ENCODE measurements around the gene NEDD9.

NEDD9 gene

DNA sequence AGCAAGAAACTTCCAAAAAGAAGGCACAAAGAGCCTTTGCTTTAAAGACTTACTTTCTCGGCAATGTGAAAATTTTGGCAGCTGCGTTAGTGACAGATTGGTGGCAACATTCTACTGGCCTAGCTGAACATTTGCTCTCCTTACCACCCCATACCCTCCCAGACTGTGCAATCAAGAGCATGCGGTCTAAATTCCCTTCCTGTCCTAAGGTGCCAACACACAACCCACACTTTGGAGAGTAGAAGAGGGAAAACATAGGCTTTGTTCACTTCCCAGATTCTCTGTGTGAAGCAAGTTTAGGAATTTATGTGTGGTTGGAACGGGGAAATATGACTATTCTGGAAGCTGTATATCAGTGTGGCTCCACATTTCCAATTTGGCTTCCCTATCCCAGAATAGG is 29.8 kb upstream of the NEDD9 start:
- Histone ChIP-seq H3K4me3 (ENCODE audit: low read length, poor library complexity, severe bottlenecking) (no peak overlapping the region), H3K9me2 (replicated peaks; ENCODE audit: low read depth, low read length) (no peaks in the 10 kb centered on the region), H2AFZ (ENCODE audit: low read length) (no peak overlapping the region)

DNA sequence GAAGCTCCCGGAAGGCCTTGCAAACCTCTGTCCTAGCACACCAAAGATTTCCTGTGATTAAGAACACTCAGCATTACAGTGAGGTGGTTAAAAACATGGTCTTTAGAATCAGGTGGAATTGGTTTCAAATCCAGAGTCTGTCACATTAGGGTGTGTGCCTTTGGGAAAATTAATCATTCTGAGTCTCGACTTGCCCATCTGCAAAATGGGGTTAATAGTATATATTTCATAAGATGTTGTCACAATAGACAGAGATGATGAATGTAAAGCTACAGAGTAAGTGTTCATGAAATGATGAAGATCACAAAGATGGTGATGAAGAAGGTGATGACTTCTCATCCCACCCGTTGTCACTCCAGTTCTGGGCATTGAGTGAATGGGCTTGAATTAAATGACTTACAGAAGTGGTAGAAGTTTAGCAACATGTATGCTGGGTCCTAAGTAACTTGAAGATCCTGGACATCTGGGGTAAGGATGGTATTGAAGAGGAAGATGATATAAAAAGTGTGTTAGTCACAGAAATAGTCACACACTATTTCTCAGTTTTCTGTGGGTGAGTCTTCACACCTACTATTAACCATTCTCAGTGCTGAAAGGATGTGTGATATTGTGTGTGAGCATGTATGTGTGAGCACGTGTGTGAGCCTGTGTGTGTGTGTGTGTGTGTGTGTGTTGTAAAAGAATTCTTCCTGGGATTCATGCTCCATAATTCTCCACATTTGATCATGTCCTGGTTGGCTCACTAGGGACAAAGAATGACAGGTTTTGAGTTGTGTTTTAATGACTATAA is 28.0 kb upstream of the NEDD9 start:
- H4K20me1 ChIP-seq (ENCODE audit: insufficient read depth, low read length, poor library complexity, severe bottlenecking) = no peaks in the 10 kb centered on the region

More for the DNA sequence above, 29.8 kb upstream of the NEDD9 start:
- Histone ChIP-seq H3K79me2 (ENCODE audit: insufficient read depth, low read length) (no peaks in the 10 kb centered on the region), H3K9ac (ENCODE audit: low read depth, low read length, poor library complexity, severe bottlenecking) (no peak overlapping the region), H3K36me3 (ENCODE audit: insufficient read depth, low read length) (no peaks in the 10 kb centered on the region), H3K4me1 (ENCODE audit: insufficient read depth, low read length, poor library complexity, severe bottlenecking) (peaks cover 22% of the 10 kb centered on the region), H3F3A (ENCODE audit: low read depth) (no peaks in the 10 kb centered on the region), H4K20me1 (ENCODE audit: insufficient read depth, low read length, poor library complexity, severe bottlenecking) (no peaks in the 10 kb centered on the region), H3K4me2 (ENCODE audit: low read depth, low read length, poor library complexity, severe bottlenecking) (no peak overlapping the region), H3K27me3 (ENCODE audit: insufficient read depth, low read length, poor library complexity, severe bottlenecking) (no peaks in the 10 kb centered on the region), H3K9me3 (ENCODE audit: insufficient read depth, low read depth, low read length) (no peaks in the 10 kb centered on the region)
- TF ChIP-seq, protein P1, sequence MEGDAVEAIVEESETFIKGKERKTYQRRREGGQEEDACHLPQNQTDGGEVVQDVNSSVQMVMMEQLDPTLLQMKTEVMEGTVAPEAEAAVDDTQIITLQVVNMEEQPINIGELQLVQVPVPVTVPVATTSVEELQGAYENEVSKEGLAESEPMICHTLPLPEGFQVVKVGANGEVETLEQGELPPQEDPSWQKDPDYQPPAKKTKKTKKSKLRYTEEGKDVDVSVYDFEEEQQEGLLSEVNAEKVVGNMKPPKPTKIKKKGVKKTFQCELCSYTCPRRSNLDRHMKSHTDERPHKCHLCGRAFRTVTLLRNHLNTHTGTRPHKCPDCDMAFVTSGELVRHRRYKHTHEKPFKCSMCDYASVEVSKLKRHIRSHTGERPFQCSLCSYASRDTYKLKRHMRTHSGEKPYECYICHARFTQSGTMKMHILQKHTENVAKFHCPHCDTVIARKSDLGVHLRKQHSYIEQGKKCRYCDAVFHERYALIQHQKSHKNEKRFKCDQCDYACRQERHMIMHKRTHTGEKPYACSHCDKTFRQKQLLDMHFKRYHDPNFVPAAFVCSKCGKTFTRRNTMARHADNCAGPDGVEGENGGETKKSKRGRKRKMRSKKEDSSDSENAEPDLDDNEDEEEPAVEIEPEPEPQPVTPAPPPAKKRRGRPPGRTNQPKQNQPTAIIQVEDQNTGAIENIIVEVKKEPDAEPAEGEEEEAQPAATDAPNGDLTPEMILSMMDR (conservative IDR thresholded peaks at IDR 0.05; ENCODE audit: low read length) = no peak
- TF ChIP-seq EZH2phosphoT487 (IDR thresholded peaks at IDR 0.05; ENCODE audit: borderline replicate concordance) = no peak

DNA sequence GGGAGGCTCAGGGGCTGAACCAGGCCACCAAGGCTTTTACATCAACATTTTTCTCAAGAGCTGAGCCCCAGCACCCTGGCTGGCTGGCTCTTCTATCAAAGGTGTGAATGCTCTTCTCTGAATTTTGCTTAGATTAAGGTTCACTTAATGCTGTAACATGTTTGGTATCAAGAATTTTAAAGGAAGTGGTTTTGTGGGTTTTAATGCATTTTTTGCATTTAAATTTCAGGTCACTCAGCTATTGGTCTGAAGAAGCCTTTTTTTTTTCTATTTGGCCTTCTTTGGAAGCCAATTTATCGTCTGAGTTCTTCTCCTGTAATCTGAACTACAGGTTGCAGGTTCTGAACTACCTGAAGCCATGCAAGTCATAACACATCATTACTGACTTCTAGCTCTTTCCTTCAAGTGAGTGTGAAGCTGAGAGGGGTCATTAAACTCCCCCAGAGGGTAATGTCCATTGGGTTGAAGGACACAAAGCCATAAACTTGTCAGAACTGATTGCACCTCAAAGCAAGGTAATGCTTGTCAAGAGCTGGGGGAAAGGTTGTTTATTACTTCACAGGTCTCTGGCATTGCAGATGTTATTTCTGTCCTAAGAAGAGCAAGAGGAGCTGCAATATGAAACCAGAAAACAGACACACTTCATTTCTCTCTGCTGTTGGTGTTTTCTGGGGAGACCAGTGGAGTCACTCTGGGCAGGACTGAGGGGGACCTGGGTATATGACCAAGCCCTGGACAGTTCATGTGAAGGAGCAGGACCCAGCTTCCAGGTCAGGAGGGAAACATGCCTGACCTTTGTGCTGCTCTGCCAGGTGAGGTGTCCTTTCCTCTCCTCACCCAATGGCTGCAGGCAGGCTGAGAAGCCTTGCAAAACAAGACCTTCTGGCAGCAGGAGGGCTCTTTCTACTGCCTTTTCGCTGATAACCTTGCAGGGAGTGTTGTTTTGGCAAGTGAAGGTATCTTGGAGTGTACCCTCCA is 26.1 kb upstream of the NEDD9 start:
- H3K4me1 ChIP-seq (ENCODE audit: insufficient read depth, low read length, poor library complexity, severe bottlenecking) = peaks cover 24% of the 10 kb centered on the region
- H3F3A ChIP-seq (ENCODE audit: low read depth) = no peaks in the 10 kb centered on the region
- H3K36me3 ChIP-seq (ENCODE audit: insufficient read depth, low read length) = no peaks in the 10 kb centered on the region
- TF ChIP-seq, protein P1 (conservative IDR thresholded peaks at IDR 0.05; ENCODE audit: low read length) = no peak
- no peak for TF ChIP-seq EZH2phosphoT487 (IDR thresholded peaks at IDR 0.05; ENCODE audit: borderline replicate concordance)
- no peaks in the 10 kb centered on the region for H3K79me2 ChIP-seq (ENCODE audit: insufficient read depth, low read length)
- H3K9me2 ChIP-seq (replicated peaks; ENCODE audit: low read depth, low read length) = no peaks in the 10 kb centered on the region
- peak overlapping the region; percentile 29; the same call in 1 of the 2 replicates for H2AFZ ChIP-seq (ENCODE audit: low read length)
- no peaks in the 10 kb centered on the region for H4K20me1 ChIP-seq (ENCODE audit: insufficient read depth, low read length, poor library complexity, severe bottlenecking)
- H3K4me3 ChIP-seq (ENCODE audit: low read length, poor library complexity, severe bottlenecking) = peak overlapping the region; percentile 14
- H3K4me2 ChIP-seq (ENCODE audit: low read depth, low read length, poor library complexity, severe bottlenecking) = peak overlapping the region; percentile 24
- H3K9me3 ChIP-seq (ENCODE audit: insufficient read depth, low read depth, low read length) = no peaks in the 10 kb centered on the region
- no peaks in the 10 kb centered on the region for H3K27me3 ChIP-seq (ENCODE audit: insufficient read depth, low read length, poor library complexity, severe bottlenecking)
- peak overlapping the region; percentile 26 for H3K9ac ChIP-seq (ENCODE audit: low read depth, low read length, poor library complexity, severe bottlenecking)

More for the DNA sequence above, 28.0 kb upstream of the NEDD9 start:
- no peak overlapping the region for H3K4me3 ChIP-seq (ENCODE audit: low read length, poor library complexity, severe bottlenecking)
- H3K9me2 ChIP-seq (replicated peaks; ENCODE audit: low read depth, low read length) = no peaks in the 10 kb centered on the region
- H3K27me3 ChIP-seq (ENCODE audit: insufficient read depth, low read length, poor library complexity, severe bottlenecking) = no peaks in the 10 kb centered on the region
- H3K36me3 ChIP-seq (ENCODE audit: insufficient read depth, low read length) = no peaks in the 10 kb centered on the region
- H3K9me3 ChIP-seq (ENCODE audit: insufficient read depth, low read depth, low read length) = no peaks in the 10 kb centered on the region
- H3K9ac ChIP-seq (ENCODE audit: low read depth, low read length, poor library complexity, severe bottlenecking) = no peak overlapping the region
- no peaks in the 10 kb centered on the region for H3F3A ChIP-seq (ENCODE audit: low read depth)
- H2AFZ ChIP-seq (ENCODE audit: low read length) = no peak overlapping the region
- TF ChIP-seq EZH2phosphoT487 (IDR thresholded peaks at IDR 0.05; ENCODE audit: borderline replicate concordance) = no peak
- TF ChIP-seq, protein P1 (conservative IDR thresholded peaks at IDR 0.05; ENCODE audit: low read length) = no peak
- no peaks in the 10 kb centered on the region for H3K79me2 ChIP-seq (ENCODE audit: insufficient read depth, low read length)
- H3K4me2 ChIP-seq (ENCODE audit: low read depth, low read length, poor library complexity, severe bottlenecking) = no peak overlapping the region
- H3K4me1 ChIP-seq (ENCODE audit: insufficient read depth, low read length, poor library complexity, severe bottlenecking) = peaks cover 24% of the 10 kb centered on the region
